GM21360 (cell line): ENCODE data around the gene ENPP1.
"Not testable (repeated sequence)": the region's sequence is repeated elsewhere in the genome, so short reads cannot be mapped to it uniquely, and the experiment has no call there.

Experiments
- ATAC-seq: cut with Tn5 transposase; IDR thresholded peaks from one replicate; pipeline ENCODE4 v1.9.1; 2021; ENCODE audit warnings: mild to moderate bottlenecking, moderate library complexity; ENCODE audit not compliant: unreplicated experiment

Gene ENPP1

GRCh38 chr6:131911951-131912350 lies 104.1 kb downstream of the ENPP1 start:
- no peak for ATAC-seq

DNA sequence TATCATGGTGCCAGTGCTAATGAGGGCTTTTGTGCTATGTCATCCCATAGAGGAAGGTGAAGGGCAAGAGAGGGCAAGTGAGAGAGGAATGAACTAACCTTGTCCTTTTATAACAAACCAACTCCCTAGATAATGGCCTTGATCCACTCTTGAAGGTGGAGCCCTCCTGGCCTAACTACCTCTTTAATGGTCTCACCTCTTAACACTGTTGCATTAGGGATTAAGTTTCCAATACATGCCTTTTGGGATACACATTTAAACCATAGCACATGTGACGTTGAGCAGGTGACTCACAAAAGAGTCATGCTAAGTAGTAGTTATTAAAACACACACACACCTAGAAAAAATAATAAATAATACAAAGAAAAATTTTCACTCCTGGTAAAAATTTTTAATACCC lies 106.4 kb downstream of the ENPP1 start:
- no peak for ATAC-seq

GRCh38 chr6:131914967-131915751 lies 107.3 kb downstream of the ENPP1 start:
- no peak for ATAC-seq

- ATAC-seq: not testable (repeated sequence)
Measured at GRCh38 chr6:131916091-131916796, 108.4 kb downstream of the ENPP1 start.

GRCh38 chr6:131916847-131917246 lies 109.0 kb downstream of the ENPP1 start:
- ATAC-seq: no peak

DNA sequence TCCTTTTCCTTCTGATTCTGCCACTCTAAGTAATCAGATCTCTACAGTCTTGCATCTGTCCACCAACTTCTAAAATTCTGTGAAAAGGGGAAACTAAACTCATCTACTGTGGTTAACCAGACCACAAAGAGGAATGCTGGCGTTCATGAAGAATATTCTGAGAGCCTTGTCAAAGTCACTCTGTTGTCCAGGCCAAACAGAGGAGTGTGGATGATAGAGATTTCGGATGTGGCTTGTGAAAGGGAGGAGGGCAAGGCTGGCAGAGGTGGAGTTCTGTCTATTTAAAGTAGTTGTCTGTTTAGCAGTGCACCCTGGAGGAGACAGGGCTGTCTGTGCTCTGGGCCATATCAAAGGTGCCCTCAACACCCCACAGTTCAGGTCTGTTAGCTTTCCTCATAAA lies 109.5 kb downstream of the ENPP1 start:
- ATAC-seq: no peak

GRCh38 chr6:131917763-131918649 lies 110.2 kb downstream of the ENPP1 start:
- no peak for ATAC-seq

DNA sequence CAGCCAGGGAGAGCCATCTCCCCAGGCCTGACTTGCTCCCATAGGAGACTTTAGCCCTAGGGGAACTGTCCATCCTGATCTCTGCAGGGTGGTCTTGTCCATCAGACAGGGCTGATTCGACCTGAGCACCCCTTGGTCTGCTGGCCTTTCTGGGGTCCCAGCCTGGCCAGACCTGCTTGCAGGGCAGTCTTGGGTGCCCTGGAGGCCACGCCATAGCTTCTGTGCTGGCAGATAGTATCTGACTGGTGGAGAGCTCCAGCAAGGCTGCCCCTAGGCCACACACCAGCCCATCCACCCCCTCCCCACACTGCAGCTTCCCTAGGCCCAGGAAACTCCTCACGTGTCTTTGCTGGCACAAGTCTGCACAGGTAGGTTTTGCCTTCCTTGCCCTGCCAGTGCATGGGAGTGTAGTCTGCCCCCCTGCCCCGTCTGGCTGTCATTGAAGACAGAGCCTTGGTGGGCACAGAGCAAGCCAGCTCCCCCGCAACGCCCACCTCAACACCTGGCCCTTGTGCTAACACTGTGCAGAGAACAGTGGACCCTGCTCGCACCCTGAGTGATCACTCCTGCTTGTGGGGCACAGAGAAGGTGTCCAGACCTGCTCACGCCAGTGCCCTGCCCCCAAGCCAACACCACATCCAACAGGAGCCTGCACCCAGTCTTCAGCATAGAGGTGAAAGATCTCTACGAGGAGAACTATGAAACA lies 111.0 kb downstream of the ENPP1 start:
- ATAC-seq: no peak

DNA sequence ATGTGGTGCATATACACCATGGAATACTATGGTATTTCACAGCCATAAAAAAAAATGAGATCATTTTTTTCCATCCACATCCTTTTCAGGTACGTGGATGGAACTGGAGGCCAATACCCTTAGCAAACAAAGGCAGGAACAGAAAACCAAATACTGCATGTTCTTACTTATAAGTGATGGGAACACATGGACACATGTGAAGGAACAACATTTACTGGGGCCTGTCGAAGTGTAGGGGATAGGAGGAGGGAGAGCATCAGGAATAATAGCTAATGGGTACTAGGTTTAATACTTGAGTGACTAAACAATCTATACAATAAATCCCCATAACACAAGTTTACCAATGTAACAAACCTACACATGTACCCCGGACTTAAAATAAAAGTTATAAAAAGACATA lies 112.8 kb downstream of the ENPP1 start:
- ATAC-seq: no peak

GRCh38 chr6:131923356-131923755 lies 115.5 kb downstream of the ENPP1 start:
- ATAC-seq: no peak

DNA sequence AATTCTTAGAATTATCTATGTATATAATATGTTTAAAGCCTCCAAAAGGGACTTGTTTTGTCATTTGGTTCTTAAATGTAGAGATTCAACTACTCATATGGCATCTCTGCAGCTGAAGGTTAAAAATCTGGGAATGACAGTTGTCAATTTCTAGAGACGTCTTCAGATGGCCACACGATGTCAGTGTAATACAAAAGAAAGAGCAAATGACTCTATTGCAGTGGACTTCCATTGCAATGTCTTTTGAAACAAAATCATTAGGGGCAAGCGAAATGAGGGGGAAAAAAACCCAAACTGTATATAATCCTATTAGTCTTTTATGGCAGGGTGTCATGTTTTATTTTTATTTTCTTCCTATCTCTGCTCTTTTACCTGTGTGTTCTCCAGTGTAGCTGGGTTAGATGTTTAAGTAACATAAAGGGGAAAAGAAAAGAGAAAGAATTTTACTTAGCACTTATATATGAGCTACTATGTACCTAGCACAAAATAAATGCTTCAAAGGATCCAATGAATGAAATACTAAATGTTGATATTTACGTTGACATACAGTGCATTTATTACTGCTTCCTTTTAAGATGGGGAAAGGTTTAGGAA lies 117.2 kb downstream of the ENPP1 start:
- no peak for ATAC-seq

DNA sequence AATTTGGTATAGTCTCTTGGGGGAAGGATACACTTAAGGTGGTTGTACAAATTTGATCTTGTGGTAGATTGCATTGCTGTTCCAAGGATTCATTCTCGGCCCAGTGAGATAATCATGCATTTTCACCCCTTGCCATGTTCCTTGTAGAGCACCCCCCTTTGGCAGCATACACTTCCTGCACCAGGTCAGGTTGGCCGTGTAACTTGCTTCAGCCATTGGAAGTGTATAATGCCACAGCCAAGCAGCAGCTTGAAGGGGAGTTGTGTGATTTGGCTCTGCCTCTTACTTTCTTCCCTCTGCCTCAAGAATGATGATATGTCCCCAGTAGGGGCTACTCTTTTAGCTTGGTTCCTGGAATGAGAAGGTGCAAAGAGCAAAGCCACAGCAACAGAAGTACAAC lies 121.4 kb downstream of the ENPP1 start:
- ATAC-seq: no peak

- no peak for ATAC-seq
Measured at GRCh38 chr6:131929976-131930375, 122.2 kb downstream of the ENPP1 start.

DNA sequence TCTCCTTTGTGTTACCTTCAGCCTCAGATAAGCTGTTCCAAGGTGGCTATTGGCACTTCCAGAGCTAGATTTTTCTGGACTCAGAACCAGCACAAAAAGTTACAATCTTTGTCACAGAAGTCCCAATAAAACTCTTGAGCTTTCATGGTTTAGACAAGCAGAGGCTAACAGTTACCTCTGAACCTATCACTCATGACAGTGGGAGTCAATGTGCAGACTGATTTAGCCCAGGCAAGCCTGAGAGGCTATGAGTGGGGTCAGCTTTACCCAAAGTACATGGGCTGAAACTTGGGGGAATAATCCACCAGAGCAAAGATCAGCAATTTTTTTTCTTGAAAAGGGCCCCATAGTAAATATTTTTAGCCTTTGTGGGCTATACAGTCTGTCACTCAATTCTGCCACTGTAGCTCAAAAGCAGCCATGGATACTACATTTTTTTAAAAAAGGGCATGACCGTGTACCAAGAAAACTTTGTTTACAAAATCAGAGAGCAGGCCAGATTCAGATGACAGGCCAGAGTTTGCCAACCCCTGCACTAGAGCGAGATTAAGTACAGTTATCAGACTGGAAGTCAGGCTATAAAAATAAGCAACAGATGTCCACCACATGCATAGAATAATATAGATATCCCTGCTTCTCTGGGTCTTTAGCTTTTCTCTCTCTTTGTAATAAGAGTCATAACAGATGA lies 123.4 kb downstream of the ENPP1 start:
- ATAC-seq: no peak

DNA sequence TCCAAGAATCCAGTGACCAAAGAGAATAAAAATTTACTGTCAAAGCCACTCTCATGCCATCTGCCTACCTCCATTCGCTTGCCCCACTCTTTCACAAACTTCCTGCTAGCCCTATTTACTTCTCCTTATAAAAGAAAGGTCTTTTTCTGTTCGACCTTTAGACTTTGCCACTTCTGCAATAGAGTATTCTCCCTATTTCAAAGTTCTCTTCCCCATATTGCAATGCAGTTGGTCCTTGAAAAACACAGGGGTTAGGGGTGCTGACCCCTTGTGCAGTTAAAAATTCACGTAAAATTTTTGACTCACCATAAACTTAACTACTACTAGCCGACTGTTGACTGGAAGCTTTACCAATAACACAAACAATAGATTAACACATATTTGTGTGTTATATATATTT lies 128.3 kb downstream of the ENPP1 start:
- ATAC-seq: no peak

GRCh38 chr6:131937226-131937625 lies 129.4 kb downstream of the ENPP1 start:
- no peak for ATAC-seq

- no peak for ATAC-seq
Measured at GRCh38 chr6:131937703-131938631, 130.1 kb downstream of the ENPP1 start.
